ENCODE measurements around the gene UCP2.

DNA sequence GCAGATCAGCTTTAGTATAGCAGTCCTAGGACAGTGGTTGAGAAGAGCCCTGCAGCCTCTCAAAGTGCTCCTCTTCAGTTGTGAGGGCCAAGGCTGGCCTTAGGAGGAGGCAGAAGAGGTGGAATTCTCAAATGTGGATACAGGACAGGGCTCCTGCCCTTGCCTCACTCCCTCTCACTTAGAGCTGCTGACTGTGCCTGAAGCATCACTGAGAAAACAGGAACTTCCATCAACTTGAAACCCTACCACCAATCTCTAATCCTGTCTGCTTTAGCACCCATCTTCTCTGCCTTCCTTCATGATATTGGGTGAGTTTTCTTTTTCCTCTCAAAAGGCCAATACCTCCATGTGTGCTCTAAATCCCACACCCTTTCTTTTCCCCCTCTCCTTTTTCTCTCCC is 40.6 kb upstream of the UCP2 start:
- no peak for TF ChIP-seq POLR2A (IDR thresholded peaks at IDR 0.05)
- TF ChIP-seq, protein P1, sequence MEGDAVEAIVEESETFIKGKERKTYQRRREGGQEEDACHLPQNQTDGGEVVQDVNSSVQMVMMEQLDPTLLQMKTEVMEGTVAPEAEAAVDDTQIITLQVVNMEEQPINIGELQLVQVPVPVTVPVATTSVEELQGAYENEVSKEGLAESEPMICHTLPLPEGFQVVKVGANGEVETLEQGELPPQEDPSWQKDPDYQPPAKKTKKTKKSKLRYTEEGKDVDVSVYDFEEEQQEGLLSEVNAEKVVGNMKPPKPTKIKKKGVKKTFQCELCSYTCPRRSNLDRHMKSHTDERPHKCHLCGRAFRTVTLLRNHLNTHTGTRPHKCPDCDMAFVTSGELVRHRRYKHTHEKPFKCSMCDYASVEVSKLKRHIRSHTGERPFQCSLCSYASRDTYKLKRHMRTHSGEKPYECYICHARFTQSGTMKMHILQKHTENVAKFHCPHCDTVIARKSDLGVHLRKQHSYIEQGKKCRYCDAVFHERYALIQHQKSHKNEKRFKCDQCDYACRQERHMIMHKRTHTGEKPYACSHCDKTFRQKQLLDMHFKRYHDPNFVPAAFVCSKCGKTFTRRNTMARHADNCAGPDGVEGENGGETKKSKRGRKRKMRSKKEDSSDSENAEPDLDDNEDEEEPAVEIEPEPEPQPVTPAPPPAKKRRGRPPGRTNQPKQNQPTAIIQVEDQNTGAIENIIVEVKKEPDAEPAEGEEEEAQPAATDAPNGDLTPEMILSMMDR (IDR thresholded peaks at IDR 0.05) = no peak
